ENCODE results near the gene PSMC5.
A peak's percentile ranks its signal among the peaks of the same experiment; 100 is the strongest.

PSMC5 gene

GRCh38 chr17:63827002-63827800 lies at the start of gene PSMC5, which contains the start of gene FTSJ3:
Gene PSMC5, plus strand, starts transcription at chr17:63827431. Its CDS starts 60 bp downstream, at chr17:63827491.
Gene FTSJ3, minus strand, starts transcription at chr17:63827663. Its CDS starts 761 bp downstream, at chr17:63826902.
- Histone ChIP-seq H3K9ac (ENCODE audit: low read depth, low read length, poor library complexity, severe bottlenecking) (peak within 1 kb of the TSS; percentile 89), H4K20me1 (ENCODE audit: insufficient read depth, low read length, poor library complexity, severe bottlenecking) (peaks cover 36% of the 10 kb centered on the region), H3F3A (ENCODE audit: low read depth) (no peaks in the 10 kb centered on the region; the same call in 1 of the 2 replicates), H3K9me3 (ENCODE audit: insufficient read depth, low read depth, low read length) (no peaks in the 10 kb centered on the region), H3K4me1 (ENCODE audit: insufficient read depth, low read length, poor library complexity, severe bottlenecking) (peaks cover 75% of the 10 kb centered on the region), H3K27me3 (ENCODE audit: insufficient read depth, low read length, poor library complexity, severe bottlenecking) (no peaks in the 10 kb centered on the region), H2AFZ (ENCODE audit: low read length) (peak within 1 kb of the TSS; percentile 98), H3K4me2 (ENCODE audit: low read depth, low read length, poor library complexity, severe bottlenecking) (peak within 1 kb of the TSS; percentile 82), H3K9me2 (replicated peaks; ENCODE audit: low read depth, low read length) (no peaks in the 10 kb centered on the region), H3K36me3 (ENCODE audit: insufficient read depth, low read length) (peaks cover 58% of the 10 kb centered on the region), H3K79me2 (ENCODE audit: insufficient read depth, low read length) (peaks cover 92% of the 10 kb centered on the region), H3K4me3 (ENCODE audit: low read length, poor library complexity, severe bottlenecking) (peak within 1 kb of the TSS; percentile 87)
- TF ChIP-seq EZH2phosphoT487 (IDR thresholded peaks at IDR 0.05; ENCODE audit: borderline replicate concordance): no peak
- TF ChIP-seq CTCF (conservative IDR thresholded peaks at IDR 0.05; ENCODE audit: low read length): peak; percentile 61

- TF ChIP-seq EZH2phosphoT487 (IDR thresholded peaks at IDR 0.05; ENCODE audit: borderline replicate concordance) (no peak), CTCF (conservative IDR thresholded peaks at IDR 0.05; ENCODE audit: low read length) (no peak)
- H3F3A ChIP-seq (ENCODE audit: low read depth): no peaks in the 10 kb centered on the region
- H3K36me3 ChIP-seq (ENCODE audit: insufficient read depth, low read length): peaks cover 17% of the 10 kb centered on the region; the same call in 1 of the 2 replicates
- no peak overlapping the region for H2AFZ ChIP-seq (ENCODE audit: low read length)
- H4K20me1 ChIP-seq (ENCODE audit: insufficient read depth, low read length, poor library complexity, severe bottlenecking): peaks cover 93% of the 10 kb centered on the region
- H3K4me2 ChIP-seq (ENCODE audit: low read depth, low read length, poor library complexity, severe bottlenecking): peak overlapping the region; percentile 93
- peaks cover 99% of the 10 kb centered on the region for H3K79me2 ChIP-seq (ENCODE audit: insufficient read depth, low read length)
- no peaks in the 10 kb centered on the region for H3K27me3 ChIP-seq (ENCODE audit: insufficient read depth, low read length, poor library complexity, severe bottlenecking)
- H3K4me3 ChIP-seq (ENCODE audit: low read length, poor library complexity, severe bottlenecking): peak overlapping the region; percentile 56
- no peaks in the 10 kb centered on the region for H3K9me2 ChIP-seq (replicated peaks; ENCODE audit: low read depth, low read length)
- H3K9me3 ChIP-seq (ENCODE audit: insufficient read depth, low read depth, low read length): no peaks in the 10 kb centered on the region
- H3K9ac ChIP-seq (ENCODE audit: low read depth, low read length, poor library complexity, severe bottlenecking): peak overlapping the region; percentile 14
- H3K4me1 ChIP-seq (ENCODE audit: insufficient read depth, low read length, poor library complexity, severe bottlenecking): peaks cover 73% of the 10 kb centered on the region
These were observed 46.7 kb upstream of the PSMC5 start for GRCh38 chr17:63780507-63780906.

GRCh38 chr17:63780928-63781327 lies 46.3 kb upstream of the PSMC5 start:
- no peaks in the 10 kb centered on the region for H3K9me2 ChIP-seq (replicated peaks; ENCODE audit: low read depth, low read length)
- no peaks in the 10 kb centered on the region for H3K9me3 ChIP-seq (ENCODE audit: insufficient read depth, low read depth, low read length)
- TF ChIP-seq EZH2phosphoT487 (IDR thresholded peaks at IDR 0.05; ENCODE audit: borderline replicate concordance) (no peak), CTCF (conservative IDR thresholded peaks at IDR 0.05; ENCODE audit: low read length) (no peak)
- H3K4me3 ChIP-seq (ENCODE audit: low read length, poor library complexity, severe bottlenecking): peak overlapping the region; percentile 56
- no peak overlapping the region for H2AFZ ChIP-seq (ENCODE audit: low read length)
- peak overlapping the region; percentile 93 for H3K4me2 ChIP-seq (ENCODE audit: low read depth, low read length, poor library complexity, severe bottlenecking)
- H3K27me3 ChIP-seq (ENCODE audit: insufficient read depth, low read length, poor library complexity, severe bottlenecking): no peaks in the 10 kb centered on the region
- H3K9ac ChIP-seq (ENCODE audit: low read depth, low read length, poor library complexity, severe bottlenecking): peak overlapping the region; percentile 14
- peaks cover 99% of the 10 kb centered on the region for H3K79me2 ChIP-seq (ENCODE audit: insufficient read depth, low read length)
- H3K4me1 ChIP-seq (ENCODE audit: insufficient read depth, low read length, poor library complexity, severe bottlenecking): peaks cover 69% of the 10 kb centered on the region
- H3F3A ChIP-seq (ENCODE audit: low read depth): no peaks in the 10 kb centered on the region
- H3K36me3 ChIP-seq (ENCODE audit: insufficient read depth, low read length): peaks cover 21% of the 10 kb centered on the region; the same call in 1 of the 2 replicates
- H4K20me1 ChIP-seq (ENCODE audit: insufficient read depth, low read length, poor library complexity, severe bottlenecking): peaks cover 93% of the 10 kb centered on the region
